Keratinocyte (primary cell): ENCODE data around the gene FNDC3A.

ENCODE experiments used
- CTCF ChIP-seq, 3 experiments: IDR thresholded peaks in 1 of 3; conservative IDR thresholded peaks in 1 of 3; optimal IDR thresholded peaks in 1 of 3; 2 replicates in 2 of 3; 3 replicates in 1 of 3; pipeline versions ENCODE3 to v1.5.1; 2011; ENCODE audit warnings: low read length in 3 of 3, mild to moderate bottlenecking in 3 of 3, moderate library complexity in 2 of 3, control low read depth in 1 of 3, inconsistent platforms in 1 of 3; ENCODE audit not compliant: insufficient read depth in 2 of 3; ENCODE audit errors: extremely low read depth in 1 of 3
- EZH2 ChIP-seq: IDR thresholded peaks from one replicate; pipeline ENCODE4 v1.6.1; 2012; ENCODE audit warnings: inconsistent platforms, mild to moderate bottlenecking, low read length, moderate library complexity

DNA sequence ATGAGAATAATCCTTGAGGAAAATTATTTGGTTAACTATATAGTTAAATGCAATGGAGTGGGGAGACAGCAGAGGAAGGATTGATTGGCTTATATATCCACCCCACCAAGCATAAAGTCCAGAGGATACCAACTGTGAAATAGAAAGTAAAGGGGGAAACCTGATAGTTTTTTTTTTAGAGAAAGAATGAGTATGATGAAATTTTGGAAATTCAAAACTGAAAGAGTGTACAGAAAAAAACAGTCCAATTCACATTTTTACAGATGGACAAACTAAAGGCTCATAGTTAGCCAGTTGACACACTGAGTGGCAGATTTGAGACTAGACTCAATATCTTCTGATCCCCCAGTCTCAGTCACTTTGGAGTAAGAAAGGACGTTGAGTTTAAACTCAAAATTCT is 51.1 kb downstream of the FNDC3A start:
- no peak for TF ChIP-seq CTCF (optimal IDR thresholded peaks at IDR 0.05 in 1 of 3, IDR thresholded peaks at IDR 0.05 in 1 of 3, conservative IDR thresholded peaks at IDR 0.05 in 1 of 3; ENCODE audit: extremely low read depth in 1 of 3, insufficient read depth in 2 of 3, low read length in 3 of 3)
- no peak for TF ChIP-seq EZH2
